ENCODE data around the gene MIA.
"Not testable (repeated sequence)": the region's sequence is repeated elsewhere in the genome, so short reads cannot be mapped to it uniquely, and the experiment has no call there.

The MIA gene

GRCh38 chr19:40804783-40805242, 29.5 kb downstream of the MIA start:
- no peak for FAIRE-seq

DNA sequence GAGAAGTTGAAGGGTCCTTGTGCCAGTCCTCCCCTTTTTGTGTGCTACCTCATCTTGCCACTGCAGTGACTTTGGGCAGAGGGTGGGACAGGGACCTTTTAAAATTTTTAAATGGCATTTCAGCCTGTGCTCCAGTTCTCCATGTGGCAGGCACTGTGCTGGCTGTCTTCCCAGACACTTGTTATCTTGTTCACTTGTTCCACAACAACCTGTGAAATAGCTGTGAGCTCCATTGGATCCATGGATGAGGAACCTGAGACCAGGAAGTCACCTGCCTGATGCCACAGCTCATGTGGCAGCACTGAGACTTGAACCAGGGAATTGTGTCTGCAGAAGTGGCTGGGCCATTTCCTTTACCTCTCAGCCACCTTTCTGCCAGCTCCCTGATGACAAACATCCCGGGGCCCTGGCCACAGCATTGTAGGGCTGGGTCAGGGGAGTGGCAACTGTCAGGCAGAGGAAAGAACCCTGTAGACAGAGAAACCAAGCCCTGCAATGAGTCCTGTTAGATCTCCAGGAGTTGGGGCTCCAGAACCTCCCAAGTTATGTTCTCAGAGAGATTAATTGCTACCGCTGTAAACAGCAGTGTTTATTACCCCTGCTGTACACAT, 30.0 kb downstream of the MIA start:
- FAIRE-seq = no peak

GRCh38 chr19:40806423-40807146, 31.3 kb downstream of the MIA start:
- peak; percentile 62 for FAIRE-seq

- no peak for FAIRE-seq
These were observed 32.1 kb downstream of the MIA start for GRCh38 chr19:40807147-40808020.

DNA sequence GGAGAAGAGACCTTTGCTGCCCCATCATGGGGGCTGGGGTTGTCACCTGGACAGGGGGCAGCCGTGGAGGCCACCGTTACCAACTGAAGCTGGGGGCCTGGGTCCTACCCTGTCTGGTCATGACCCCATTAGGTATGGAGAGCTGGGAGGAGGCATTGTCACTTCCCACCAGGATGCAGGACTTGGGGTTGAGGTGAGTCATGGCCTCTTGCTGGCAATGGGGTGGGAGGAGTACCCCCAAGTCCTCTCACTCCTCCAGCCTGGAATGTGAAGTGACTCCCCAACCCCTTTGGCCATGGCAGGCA, 32.7 kb downstream of the MIA start:
- FAIRE-seq = no peak

DNA sequence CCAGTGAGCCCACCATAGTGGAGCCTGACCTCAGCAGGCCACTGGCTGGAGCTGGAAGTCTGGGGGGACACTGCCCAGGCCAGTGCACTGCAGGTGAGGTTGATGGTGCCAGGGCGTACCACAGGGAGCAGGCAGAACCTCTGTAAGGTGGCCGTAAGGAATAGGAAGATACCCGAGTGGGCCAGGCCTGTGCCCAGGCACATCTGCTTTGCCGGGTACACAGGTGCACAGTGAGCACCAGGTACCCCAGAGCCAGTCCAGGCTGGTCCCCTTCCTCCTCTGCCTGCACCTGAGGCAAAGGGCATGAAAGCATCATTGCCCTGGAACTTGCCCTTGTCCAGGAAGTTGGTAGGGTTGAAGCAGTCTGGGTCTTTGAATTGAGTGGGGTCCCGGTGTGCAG, 33.2 kb downstream of the MIA start:
- FAIRE-seq = no peak

DNA sequence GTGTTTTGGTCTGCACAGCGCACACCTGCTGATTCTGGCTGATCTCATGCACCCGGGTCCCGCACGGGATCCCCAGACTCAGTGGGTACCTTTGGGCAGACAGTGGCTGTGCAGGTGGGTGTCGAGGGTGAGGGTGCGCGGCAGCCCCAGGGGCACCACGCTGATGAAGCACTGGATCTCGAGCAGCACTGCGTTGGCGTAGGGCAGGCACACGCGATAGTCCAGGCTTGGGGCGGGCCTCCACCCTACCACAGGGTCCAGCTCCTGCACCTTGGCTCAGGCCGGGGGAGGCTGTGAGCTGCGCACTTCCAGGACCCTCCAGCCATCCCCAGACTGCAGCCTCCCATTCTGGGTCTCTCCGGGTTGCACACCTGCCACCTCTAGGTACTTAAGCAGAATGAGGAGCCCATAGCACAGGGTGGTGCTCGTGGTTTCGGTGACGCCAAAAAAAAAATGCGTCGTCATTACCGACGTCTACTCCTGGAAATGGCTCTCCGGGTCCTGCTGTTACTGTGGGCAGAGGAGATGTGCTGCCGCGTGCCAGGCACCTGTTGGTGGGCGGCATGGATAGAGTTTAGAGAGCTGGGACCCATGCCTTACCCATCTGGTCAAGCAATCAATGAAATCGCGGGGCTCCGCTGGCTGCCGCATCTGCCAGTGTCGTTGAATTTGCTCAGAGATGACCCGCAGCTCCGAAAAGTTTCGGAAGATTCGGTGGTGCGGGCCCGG, 34.2 kb downstream of the MIA start:
- no peak for FAIRE-seq

GRCh38 chr19:40810160-40810559, 34.8 kb downstream of the MIA start:
- FAIRE-seq = no peak

DNA sequence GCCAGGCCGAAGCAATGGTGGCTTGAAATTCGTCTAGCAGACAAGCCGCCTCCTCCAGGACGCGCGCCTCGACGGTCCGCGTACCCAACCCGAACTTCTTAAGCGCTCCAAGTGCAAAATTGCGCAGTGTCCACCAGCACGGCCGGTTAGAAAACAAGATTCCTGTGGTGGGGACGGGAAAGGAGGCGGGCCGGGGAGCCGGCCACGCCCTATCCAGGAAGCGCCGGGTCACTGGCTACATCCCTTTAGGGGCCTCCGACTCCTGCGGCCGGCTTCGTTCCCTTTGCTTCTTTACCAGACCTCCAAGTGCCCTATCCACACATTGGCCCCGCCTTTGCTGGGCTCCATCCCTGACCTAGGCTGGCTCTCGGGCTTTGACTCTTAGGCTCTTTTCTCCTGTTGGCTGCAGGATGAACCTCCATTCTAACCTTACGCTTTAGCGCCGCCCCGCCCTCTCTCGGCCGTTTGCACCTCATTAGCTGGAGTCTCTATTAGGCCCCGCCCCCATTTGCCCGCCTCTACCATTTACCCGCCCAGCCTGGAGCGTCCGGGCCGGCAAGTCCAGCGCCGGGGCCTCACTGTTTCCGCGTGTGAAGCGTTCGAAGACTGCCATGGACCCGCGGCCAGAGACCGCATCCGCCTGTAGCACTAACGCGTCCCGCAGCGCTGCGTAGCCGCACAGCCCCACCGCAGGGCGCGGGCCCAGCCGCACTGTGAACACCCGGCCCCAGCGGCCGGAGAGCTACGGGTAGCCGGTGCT, 35.5 kb downstream of the MIA start:
- FAIRE-seq = peak; percentile 96

DNA sequence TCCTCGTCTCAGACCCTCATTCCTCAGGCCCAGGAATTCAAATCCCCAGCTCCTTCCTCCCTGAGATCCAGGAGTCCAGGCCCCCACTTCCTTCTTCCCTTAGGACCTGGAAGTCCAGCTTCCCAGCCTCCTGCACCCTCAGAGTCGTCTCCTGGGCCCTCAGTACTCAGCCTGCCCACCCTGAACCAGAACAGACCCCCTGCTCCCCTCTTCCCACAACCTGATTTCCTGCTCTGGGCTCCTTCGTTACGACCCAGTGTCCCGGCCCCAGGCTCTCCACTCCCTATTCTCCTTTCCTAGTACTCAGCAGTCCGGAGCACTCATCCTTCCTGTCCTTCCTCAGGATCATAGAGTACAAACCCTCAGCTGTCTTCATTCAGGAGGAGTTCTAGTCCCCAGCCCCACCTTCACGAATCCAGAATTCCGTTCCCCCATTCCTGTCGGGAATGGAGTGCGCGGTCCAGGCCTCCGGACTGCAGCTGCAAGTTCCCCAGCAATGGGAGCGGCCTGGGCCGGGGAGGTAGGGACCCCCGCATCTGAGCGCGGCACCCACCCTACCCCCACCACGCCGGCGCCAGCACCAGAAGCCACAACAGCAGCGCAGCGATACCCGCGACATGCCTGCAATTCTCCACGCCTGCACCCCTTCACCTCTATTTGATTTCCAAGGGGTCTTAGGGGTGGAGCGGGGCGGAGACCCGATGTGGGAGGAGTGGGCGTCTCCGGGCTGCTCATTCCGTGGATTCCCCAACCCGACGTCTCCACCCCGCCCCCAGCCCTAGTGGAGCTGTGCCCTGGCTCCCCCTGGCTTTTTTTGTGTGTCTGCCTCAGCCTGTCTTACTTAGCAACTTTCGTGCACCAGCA, 36.4 kb downstream of the MIA start:
- no peak for FAIRE-seq

- FAIRE-seq = not testable (repeated sequence)
These were observed 37.2 kb downstream of the MIA start for GRCh38 chr19:40812571-40812970.

DNA sequence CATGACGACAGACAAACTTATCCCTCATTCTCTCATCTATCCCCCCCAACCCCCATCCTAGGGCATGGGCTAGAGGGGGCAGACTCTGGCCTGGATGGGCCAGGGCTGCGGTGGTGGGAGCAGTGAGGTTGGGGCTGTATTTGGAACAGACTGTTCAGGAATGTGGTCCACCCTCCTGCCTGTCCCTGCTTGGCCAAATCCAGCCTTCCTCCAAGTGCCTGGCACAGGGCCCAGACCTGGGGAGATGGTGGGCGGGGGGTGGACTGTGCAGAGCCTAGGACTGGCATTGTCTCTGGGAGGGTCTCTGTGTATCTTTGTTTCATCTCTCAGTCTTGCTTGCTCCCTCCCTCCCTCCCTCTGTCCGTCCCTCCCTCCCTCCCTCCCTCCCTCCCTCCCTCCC, 37.9 kb downstream of the MIA start:
- no peak for FAIRE-seq

GRCh38 chr19:40815223-40815622, 39.9 kb downstream of the MIA start:
- FAIRE-seq = no peak

DNA sequence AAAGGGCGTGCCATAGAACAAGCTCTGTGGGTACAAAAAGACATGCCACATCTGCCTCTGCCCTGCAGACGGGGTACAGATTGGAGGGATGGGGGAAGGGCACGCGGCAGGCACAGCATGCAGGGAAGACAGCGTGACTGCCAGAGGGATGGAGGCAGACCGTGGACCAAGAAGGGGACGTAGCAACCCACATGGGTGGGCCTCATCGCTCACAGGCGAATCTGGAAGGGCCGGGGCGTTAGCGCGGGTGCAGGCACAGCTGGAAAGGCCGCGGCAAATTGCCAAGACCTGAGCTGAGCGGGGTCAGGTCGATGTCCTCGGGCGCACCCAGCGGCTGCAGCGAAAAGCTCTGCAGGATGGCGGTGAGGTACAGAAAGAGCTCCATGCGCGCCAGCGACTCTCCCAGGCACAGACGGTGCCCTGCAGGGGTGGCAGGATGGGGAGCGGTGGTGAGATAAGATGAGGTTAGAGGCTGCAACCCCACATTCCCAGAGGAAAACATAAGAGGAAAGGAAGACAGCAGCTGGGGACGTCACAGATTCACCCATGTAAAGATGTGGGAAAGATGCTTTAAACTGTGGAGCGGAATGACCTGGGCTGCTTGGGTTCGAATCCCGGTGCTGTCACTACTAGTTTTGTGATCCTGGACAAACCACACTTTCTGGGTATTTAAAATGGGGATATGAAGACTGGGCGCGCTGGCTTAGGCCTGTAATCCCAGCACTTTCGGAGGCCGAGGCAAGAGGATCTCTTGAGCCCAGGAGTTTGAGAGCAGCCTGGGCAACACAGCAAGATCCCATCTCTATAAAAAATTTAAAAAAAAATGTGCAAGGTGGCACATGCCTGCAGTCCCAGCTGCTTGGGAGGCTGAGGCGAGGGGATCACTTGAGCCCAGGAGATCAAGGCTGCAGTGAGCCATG, 43.4 kb downstream of the MIA start:
- FAIRE-seq = not testable (repeated sequence)

DNA sequence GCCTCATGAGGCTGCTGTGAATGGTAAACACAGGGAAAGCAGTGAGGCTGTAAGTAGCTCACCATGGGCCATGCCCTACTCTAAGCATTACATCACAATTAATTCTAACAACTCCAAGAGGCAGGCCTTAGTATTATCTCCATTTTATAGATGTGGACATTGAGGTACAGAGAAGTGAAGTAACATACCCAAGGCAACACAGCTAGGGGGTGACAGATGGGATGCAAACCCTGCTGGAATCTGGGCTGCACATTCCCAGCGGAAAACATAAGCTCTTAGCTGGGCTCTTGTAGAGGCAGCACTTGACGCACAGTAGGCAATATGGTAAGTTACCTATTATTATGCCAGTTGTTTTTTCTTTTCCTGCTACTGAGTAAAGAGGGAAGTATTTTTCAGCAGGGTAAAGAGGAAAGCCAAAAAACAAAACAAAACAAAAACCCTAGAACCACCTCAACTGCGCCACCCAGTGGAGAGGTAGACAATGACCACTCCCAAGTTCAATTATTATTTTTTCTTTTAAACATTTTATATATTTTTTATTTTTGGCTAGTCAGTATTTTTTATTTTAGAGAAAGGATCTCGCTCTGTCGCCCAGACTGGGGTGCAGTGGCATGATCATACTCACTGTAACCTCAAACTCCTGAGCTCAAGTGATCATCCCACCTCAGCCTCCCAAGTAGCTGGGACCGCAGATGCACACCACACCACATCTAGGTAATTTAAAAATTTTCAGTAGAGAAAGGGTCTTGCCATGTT, 44.3 kb downstream of the MIA start:
- peak; percentile 60 for FAIRE-seq

GRCh38 chr19:40822161-40822560, 46.8 kb downstream of the MIA start:
- FAIRE-seq = no peak

GRCh38 chr19:40822704-40823553, 47.6 kb downstream of the MIA start:
- FAIRE-seq = not testable (repeated sequence)

DNA sequence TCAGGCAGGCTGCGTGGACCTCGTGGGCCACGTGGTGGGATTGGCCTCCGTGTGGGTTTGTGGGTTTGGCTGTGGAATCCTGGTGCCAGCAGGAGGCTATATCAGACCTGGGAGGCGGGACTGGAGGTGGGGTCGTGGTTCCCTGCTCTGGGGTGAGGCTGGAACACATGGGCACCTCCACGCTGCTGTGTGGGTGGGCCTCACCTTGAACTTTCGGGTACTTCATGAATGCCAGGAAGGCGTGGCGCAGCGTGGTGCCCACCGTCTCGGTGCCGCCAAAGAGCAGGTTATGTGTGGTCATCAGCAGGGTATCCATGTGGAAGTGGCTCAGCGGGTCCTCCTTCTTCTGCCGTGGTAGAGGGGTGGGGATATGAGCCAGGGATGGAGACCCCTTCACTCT, 49.6 kb downstream of the MIA start:
- FAIRE-seq = not testable (repeated sequence)
